NCI-H1105 treated with DMSO at 0.1 percent for 48 hours (cell line): ENCODE measurements around the gene METTL25B.

ENCODE experiments used
- DNase-seq: peaks from one replicate; lab custom pipeline; 2025; lab: John Stamatoyannopoulos, UW

The METTL25B gene

GRCh38 chr1:156768610-156769295, 40.5 kb downstream of the METTL25B start:
- no peak for DNase-seq

GRCh38 chr1:156772222-156772621, 44.0 kb downstream of the METTL25B start:
- DNase-seq = no peak

GRCh38 chr1:156772728-156773497, 44.6 kb downstream of the METTL25B start:
- no peak for DNase-seq

- DNase-seq = no peak
Measured at GRCh38 chr1:156773607-156774006, 45.3 kb downstream of the METTL25B start.

DNA sequence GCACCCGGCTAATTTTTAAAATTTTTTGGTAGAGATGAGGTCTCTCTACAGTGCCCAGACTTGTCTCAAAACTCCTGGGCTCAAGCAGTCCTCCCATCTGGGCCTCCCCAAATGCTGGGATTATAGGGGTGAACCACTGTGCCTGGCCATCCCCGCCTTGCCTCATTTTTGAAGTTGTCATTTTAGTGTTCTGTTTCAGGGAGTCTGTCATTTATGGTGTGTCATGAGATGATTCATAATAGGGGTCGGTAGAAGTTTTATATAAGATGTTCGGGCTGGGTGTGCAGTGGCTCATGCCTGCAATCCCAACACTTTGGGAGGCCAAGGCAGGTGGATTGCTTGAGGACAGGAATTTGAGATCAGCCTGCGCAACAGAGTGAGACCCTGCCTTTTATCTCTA, 47.5 kb downstream of the METTL25B start:
- no peak for DNase-seq

GRCh38 chr1:156776942-156777341, 48.7 kb downstream of the METTL25B start:
- DNase-seq = no peak

- no peak for DNase-seq
Measured at GRCh38 chr1:156777573-156777972, 49.3 kb downstream of the METTL25B start.

- DNase-seq = no peak
Measured at GRCh38 chr1:156781585-156782186, 53.4 kb downstream of the METTL25B start.

GRCh38 chr1:156785458-156785857, 57.2 kb downstream of the METTL25B start:
- no peak for DNase-seq
